Measurements from ENCODE around the gene TPRG1L.

DNA sequence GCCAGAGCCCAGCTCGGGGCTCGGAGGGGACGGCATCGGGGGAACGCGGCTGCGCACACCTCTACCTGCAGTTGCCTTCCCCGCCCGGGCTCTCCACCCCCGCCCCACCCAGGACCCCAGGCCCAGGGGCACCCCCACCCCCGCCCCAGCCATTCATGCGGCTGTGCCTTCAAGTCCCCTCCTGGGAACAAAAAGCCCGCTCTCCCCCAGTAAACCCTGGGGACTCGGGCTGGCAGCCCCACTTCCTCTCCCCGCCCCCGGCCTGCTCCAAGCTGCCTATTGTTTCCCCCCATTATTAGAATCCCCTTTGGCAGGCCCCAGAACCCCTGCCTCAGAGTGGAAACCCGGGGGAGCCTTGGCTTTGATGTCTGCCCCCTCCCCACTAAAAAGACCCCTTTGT is 31.5 kb upstream of the TPRG1L start:
- TF ChIP-seq, protein P1, sequence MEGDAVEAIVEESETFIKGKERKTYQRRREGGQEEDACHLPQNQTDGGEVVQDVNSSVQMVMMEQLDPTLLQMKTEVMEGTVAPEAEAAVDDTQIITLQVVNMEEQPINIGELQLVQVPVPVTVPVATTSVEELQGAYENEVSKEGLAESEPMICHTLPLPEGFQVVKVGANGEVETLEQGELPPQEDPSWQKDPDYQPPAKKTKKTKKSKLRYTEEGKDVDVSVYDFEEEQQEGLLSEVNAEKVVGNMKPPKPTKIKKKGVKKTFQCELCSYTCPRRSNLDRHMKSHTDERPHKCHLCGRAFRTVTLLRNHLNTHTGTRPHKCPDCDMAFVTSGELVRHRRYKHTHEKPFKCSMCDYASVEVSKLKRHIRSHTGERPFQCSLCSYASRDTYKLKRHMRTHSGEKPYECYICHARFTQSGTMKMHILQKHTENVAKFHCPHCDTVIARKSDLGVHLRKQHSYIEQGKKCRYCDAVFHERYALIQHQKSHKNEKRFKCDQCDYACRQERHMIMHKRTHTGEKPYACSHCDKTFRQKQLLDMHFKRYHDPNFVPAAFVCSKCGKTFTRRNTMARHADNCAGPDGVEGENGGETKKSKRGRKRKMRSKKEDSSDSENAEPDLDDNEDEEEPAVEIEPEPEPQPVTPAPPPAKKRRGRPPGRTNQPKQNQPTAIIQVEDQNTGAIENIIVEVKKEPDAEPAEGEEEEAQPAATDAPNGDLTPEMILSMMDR (IDR thresholded peaks at IDR 0.05; ENCODE audit: low read length): no peak
- no peak for TF ChIP-seq EZH2 (IDR thresholded peaks at IDR 0.05; ENCODE audit: borderline replicate concordance, low read length)

Measured in OCI-LY1 (cell line).